HL-60 (cell line): ENCODE data around the gene TTC33.

Experiments
- GABPA ChIP-seq: IDR thresholded peaks from 2 replicates; pipeline ENCODE4 v1.6.1; 2012; ENCODE audit warnings: low read depth
- POLR2AphosphoS5 ChIP-seq: IDR thresholded peaks from 2 replicates; pipeline ENCODE4 v1.6.1; 2012; ENCODE audit warnings: low read depth
- TF ChIP-seq, protein P1 (sequence below): IDR thresholded peaks from one replicate; pipeline ENCODE4 v1.5.1; 2011; ENCODE audit warnings: low read length, control low read depth, inconsistent platforms; ENCODE audit not compliant: insufficient read depth
- TF ChIP-seq, protein P2 (sequence below): IDR thresholded peaks from 2 replicates; pipeline ENCODE4 v1.6.1; 2012; ENCODE audit warnings: low read depth; ENCODE audit not compliant: insufficient replicate concordance

DNA sequence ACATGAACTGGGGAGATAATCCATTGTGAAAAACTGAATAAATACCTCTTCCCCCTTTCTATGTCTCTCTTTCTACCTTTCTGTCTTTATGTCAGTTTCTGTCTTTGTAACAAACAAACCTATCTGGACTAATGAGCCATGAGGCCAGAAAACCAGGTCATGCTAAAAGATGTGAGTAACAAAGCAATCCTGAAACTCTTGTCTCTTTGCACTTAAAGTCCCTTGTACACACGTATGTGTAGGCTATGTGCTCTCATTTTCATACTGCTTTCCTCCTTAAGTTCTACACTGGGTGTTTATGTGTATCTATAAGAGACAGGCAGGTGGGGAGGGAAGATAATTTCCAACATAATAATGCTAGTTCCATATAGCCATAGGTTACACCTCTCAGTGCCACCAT lies 199.9 kb downstream of the TTC33 start:
- TF ChIP-seq, protein P1, sequence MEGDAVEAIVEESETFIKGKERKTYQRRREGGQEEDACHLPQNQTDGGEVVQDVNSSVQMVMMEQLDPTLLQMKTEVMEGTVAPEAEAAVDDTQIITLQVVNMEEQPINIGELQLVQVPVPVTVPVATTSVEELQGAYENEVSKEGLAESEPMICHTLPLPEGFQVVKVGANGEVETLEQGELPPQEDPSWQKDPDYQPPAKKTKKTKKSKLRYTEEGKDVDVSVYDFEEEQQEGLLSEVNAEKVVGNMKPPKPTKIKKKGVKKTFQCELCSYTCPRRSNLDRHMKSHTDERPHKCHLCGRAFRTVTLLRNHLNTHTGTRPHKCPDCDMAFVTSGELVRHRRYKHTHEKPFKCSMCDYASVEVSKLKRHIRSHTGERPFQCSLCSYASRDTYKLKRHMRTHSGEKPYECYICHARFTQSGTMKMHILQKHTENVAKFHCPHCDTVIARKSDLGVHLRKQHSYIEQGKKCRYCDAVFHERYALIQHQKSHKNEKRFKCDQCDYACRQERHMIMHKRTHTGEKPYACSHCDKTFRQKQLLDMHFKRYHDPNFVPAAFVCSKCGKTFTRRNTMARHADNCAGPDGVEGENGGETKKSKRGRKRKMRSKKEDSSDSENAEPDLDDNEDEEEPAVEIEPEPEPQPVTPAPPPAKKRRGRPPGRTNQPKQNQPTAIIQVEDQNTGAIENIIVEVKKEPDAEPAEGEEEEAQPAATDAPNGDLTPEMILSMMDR: no peak
- TF ChIP-seq, protein P2, sequence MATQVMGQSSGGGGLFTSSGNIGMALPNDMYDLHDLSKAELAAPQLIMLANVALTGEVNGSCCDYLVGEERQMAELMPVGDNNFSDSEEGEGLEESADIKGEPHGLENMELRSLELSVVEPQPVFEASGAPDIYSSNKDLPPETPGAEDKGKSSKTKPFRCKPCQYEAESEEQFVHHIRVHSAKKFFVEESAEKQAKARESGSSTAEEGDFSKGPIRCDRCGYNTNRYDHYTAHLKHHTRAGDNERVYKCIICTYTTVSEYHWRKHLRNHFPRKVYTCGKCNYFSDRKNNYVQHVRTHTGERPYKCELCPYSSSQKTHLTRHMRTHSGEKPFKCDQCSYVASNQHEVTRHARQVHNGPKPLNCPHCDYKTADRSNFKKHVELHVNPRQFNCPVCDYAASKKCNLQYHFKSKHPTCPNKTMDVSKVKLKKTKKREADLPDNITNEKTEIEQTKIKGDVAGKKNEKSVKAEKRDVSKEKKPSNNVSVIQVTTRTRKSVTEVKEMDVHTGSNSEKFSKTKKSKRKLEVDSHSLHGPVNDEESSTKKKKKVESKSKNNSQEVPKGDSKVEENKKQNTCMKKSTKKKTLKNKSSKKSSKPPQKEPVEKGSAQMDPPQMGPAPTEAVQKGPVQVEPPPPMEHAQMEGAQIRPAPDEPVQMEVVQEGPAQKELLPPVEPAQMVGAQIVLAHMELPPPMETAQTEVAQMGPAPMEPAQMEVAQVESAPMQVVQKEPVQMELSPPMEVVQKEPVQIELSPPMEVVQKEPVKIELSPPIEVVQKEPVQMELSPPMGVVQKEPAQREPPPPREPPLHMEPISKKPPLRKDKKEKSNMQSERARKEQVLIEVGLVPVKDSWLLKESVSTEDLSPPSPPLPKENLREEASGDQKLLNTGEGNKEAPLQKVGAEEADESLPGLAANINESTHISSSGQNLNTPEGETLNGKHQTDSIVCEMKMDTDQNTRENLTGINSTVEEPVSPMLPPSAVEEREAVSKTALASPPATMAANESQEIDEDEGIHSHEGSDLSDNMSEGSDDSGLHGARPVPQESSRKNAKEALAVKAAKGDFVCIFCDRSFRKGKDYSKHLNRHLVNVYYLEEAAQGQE: no peak
- TF ChIP-seq POLR2AphosphoS5: no peak
- no peak for TF ChIP-seq GABPA
